Measurements from ENCODE around the gene PPP2R3A.
"Not testable (repeated sequence)": the region's sequence is repeated elsewhere in the genome, so short reads cannot be mapped to it uniquely, and the experiment has no call there.

The PPP2R3A gene
- total RNA-seq: 0 to 1.1 (median 0.31) reads per million in 4 donors

- DNase-seq: peak; percentile 26 to 70 (median 30)
Observed at GRCh38 chr3:135965506-135966270, at the start of gene PPP2R3A. Gene PPP2R3A, plus strand, starts transcription at chr3:135965728. Its CDS starts 35,771 bp downstream, at chr3:136001499.

GRCh38 chr3:135916310-135916709 is 49.2 kb upstream of the PPP2R3A start:
- no peak for DNase-seq

- DNase-seq: no peak
Observed at GRCh38 chr3:135917076-135917475, 48.5 kb upstream of the PPP2R3A start.

- DNase-seq: no peak
Observed at GRCh38 chr3:135917927-135918597, 47.5 kb upstream of the PPP2R3A start.

DNA sequence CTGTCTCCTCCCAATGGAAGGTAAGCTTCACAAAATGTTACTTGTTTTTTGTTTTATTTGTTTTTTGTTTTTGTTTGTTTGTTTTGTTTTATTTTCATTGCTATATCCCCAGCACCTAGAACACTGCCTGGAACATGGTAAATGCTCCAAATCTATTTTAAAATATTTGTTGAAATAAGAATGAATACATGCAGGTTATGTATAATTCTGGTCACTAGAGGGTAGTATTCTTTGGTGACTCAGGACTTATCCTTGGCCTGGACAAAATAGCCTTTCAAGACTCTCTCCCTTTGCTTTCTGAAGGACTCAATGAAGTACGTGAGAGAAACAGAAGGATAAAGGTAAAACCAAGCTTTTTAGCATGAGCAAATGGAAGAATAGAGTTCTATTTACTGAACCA is 46.9 kb upstream of the PPP2R3A start:
- no peak for DNase-seq

DNA sequence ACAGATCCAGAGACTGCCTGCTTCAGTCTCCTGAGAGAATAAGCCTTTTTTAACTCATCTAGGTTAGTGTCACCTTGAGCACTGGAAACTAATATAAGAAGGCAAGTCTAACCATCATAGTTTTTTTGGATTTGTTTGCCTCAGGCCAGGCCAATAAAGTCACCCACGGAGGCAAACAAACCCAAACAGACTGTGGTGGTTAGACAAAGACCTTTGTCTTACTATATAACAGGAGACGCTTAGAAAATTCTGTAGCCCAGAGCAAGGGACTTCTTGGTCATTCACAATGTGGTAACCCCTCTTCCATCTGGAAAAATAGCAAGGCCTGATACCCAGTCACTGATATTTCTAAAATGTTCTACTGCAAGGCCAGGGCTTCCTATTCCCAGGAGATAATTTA is 45.3 kb upstream of the PPP2R3A start:
- DNase-seq: no peak

DNA sequence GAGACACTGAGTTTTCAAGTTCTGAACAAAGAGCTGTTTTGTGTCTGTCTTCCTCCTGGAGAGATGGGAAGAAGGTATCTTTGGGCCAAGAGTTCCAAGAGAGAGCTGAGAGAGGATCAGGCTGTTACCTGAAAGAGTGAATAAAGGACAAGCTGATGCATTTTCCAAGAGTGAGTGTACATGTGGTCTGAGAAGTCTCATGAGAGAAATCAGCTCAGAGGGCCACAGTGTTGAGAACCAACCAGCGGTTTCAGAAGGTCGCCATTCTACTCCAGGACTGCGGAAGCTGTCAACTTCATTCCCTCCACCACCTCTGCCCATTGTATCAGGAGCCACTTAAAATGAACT is 42.7 kb upstream of the PPP2R3A start:
- no peak for DNase-seq

GRCh38 chr3:135924506-135924905 is 41.0 kb upstream of the PPP2R3A start:
- DNase-seq: no peak

DNA sequence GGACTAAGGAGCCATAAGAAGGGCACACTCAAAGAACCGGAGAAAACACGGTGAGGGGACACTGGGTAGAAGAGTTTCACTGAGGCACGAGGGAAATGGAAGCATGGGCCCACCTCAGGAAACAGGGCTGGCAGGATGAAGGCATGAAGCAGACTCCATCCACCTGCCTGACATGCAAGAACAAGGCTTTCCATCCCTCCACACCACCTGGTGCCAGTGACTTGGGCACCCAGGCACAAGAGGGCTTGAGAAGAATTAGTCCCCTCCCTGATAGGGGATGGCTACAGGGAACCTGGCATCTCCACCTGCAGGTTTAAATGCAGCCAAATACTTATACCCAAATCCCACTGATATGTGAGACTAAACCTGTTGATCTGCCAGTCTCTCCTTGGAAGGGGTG is 38.9 kb upstream of the PPP2R3A start:
- no peak for DNase-seq

DNA sequence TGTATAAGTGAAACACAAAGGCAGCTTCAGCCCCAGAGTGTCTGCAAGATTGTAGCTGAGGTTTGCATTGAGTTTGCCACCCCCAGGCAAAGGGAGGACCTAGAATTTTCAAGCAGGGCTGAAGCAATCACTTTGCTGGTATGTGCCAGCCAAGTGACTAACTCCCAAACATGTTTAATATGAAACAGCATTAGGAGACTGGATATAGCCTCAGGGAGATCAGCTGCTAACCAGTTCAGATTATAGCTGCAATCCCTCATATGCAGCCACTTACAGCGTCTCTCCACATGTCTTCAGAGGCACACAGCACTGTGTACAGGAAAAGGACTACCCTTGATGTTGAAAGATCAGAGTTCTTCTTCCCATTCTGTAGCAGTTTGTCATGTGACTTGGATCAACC is 38.4 kb upstream of the PPP2R3A start:
- DNase-seq: no peak

DNA sequence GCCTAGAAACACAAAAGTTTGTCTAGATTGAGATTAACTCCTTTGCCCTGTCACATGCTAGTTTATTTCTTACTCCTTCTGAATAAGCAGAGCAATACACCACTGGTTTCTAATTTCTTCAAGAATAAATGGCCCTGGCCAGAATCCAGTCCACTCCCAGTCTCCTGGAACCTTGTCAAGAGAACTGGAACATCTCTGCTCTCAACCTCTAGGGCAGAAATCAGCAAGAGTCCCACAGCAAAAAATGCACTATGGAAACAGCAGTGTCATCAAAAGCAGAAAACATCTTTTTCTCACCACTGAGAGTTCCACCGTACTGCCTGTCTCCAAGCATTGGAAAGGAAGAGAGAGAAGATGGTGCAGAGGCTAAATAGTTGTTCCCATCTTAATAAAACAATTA is 35.9 kb upstream of the PPP2R3A start:
- DNase-seq: no peak

DNA sequence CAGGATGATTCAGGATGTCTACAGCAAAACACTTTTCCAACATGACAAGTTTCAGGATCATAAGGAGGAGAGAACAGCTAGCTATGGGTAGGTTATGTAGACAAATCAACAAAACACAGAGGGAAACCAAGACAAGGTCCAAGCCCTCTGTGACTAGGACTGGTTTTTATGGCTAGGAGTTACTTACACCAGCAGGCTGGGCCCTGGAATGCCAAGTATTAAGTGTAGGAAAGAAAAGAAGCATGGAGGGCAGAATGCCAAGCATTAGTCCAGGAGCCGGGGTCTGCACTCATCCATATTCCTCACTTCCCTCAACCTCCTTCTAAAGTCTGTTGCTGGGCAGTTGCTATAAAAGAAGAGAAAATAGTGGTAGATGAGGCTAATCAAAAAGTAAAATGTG is 35.3 kb upstream of the PPP2R3A start:
- no peak for DNase-seq

DNA sequence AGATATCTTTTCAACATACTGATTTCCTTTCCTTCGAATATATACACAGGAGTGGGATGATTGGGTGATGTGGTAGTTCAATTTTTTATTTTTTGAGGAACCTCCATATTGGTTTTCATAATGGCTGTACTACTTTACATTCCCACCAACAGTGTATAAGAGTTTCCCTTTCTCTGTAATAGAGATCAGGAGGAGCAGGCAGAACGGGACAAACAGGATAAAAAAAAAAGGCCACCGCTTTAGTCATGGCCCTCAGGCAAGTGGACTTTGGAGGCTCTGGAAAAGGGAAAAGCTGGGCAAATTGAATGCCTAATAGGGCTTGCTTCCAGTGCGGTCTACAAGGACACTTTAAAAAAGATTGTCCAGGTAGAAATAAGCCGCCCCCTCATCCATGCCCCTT is 30.4 kb upstream of the PPP2R3A start:
- DNase-seq: not testable (repeated sequence)

DNA sequence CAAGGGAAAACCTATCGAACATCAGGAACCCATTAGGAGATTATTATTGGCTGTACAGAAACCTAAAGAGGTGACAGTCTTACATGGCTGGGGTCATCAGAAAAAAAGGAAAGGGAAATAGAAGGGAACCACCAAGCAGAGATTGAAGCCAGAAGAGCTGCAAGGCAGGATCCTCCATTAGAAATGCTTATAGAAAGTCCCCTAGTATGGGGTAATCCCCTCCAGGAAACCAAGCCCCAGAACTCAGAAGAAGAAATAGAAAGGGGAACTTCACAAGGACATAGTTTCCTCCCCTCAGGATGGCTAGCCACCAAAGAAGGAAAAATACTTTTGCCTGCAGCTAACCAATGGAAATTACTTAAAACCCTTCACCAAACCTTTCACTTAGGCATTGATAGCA is 27.8 kb upstream of the PPP2R3A start:
- not testable (repeated sequence) for DNase-seq

GRCh38 chr3:135944831-135945230 is 20.7 kb upstream of the PPP2R3A start:
- no peak for DNase-seq

- DNase-seq: no peak
Observed at GRCh38 chr3:135950941-135951340, 14.6 kb upstream of the PPP2R3A start.

GRCh38 chr3:135964160-135964955 is 1.2 kb upstream of the PPP2R3A start:
- DNase-seq: no peak

GRCh38 chr3:135965129-135965505 is 411 bp upstream of the PPP2R3A start:
- no peak for DNase-seq

DNA sequence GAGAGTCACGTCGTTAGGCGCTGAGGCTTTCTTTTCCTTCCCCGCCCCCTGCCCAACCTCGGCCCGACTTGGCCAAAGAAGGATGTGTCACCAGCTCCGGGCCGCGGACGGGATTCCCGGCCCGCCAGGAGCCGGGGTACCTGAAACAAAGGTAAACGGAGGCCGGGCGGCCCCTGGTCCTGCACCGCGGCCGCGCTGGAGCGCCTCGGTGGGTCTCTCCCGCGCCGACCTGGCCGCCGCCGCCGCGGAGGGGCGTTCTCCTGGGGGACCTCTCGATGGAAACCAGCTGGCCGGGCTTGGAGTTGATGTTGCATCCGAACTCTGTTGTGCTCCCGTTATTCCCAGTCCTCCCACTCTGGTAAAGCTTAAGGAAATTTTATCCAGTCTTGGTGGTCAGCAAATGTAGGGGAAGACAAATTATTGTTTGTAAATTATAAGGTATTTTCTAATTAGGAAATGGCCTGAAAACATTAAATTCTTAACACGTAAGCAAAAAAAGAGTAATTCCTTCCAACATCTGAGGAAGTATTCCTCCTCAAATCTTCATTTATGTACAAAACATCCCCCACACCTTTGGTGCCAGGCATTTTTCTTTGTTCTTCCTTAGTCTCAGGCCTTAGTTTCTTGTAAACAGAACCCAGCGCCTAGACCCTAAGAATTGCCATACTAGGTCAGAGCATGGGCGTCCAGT is 888 bp downstream of the PPP2R3A start:
- DNase-seq: no peak

- no peak for DNase-seq
Observed at GRCh38 chr3:135966962-135967274, 1.4 kb downstream of the PPP2R3A start.

GRCh38 chr3:135967867-135968266 is 2.3 kb downstream of the PPP2R3A start:
- no peak for DNase-seq

DNA sequence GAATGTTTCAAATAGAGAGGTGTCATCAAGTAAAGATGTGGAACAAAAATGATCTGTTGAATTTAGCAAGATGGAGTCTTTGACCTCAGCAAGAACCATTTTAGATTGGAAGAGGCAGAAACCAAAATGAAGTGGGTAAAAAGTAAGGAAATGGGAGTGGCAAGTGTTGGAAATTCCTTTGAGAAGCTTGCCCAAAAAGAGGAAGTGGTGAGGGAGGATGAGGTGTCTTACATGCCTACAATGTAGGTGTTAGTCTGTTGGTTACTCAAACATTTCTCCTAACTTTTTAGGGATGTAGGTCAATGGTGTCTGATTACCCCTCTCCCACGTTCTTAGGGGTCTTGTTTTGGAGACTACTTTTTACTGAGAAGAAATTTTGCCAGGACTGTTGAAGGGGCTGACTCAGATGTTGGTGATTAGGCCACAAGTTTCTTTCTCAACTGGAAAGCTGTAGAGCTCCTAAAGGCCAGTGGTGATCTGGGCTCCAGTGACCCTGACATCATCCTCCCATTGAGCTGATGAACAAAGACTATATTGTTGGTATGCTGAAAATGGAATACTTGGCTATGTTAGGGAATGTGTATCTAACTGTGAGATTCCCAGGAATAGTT is 5.1 kb downstream of the PPP2R3A start:
- DNase-seq: no peak

- DNase-seq: no peak
Observed at GRCh38 chr3:135973841-135974240, 8.3 kb downstream of the PPP2R3A start.

All from T-helper 1 cell (primary cell).